Endometrium (tissue), 2 donors: Measurements from ENCODE around the gene KLHL10.

Experiments used
- FAIRE-seq: peaks from 2 replicates; lab custom pipeline; 2012; peaks lifted over from hg19 to GRCh38; lab: Jason Lieb, UNC
- donor health status: control.
- donor health status: control.

The KLHL10 gene

DNA sequence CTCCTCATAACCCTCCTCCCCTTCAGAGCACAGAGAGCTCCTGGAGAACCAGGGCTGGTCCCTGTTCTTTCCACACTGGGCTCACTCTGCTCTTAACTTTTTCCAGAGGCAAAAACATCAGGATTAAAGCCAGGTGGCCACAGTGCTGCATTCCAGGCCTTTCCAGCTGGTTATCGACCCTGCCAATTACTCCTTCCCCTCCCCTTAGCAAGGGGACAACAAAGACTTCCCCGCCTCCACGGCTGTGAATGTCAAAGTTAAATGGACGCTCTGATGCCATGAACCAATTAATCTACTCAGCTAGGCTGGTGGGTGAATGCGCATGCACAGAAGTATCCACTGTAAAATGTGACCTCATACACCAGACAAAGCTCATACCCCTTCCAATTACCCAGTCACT is 58.0 kb downstream of the KLHL10 start:
- FAIRE-seq = no peak

DNA sequence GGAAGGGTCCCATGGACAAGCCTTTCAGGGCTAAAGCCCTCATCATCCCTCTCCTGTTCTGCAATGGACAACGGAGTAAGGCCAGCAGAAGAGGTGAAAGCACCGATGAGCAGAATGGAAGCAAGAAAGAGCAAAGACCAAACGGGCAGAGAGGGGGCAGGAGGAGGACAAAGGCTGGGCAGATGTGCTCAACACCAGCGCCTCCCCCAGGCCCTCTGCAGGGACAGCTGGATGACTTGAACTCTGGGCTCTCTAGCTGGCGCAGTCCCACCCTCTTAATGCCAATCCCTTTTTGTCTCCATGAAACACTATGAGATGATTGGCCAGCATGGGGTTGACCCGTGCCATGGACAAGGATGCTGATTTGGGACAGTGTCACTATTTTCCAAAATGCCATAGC is 59.1 kb downstream of the KLHL10 start:
- FAIRE-seq = no peak
